GM12891 (cell line): ENCODE results near the gene SLC36A1.

ENCODE experiments used
- DNase-seq: peaks from one replicate; pipeline ENCODE4 v3.0.0; 2011; ENCODE audit warnings: low spot score; ENCODE audit not compliant: insufficient read length
- FAIRE-seq: peaks from 2 replicates; lab custom pipeline; 2011; peaks lifted over from hg19 to GRCh38; lab: Jason Lieb, UNC
- PAX5 ChIP-seq: IDR thresholded peaks from 2 replicates; pipeline ENCODE4 v1.6.1; 2011; ENCODE audit warnings: low read length, moderate library complexity, mild to moderate bottlenecking; ENCODE audit not compliant: insufficient read depth, severe bottlenecking
- POLR2A ChIP-seq: IDR thresholded peaks from 2 replicates; pipeline ENCODE4 v1.6.1; 2011; ENCODE audit warnings: low read depth, low read length, control low read depth
- POLR2AphosphoS5 ChIP-seq: IDR thresholded peaks from 2 replicates; pipeline ENCODE4 v1.6.1; 2011; ENCODE audit warnings: low read depth, low read length, control low read depth
- POU2F2 ChIP-seq: IDR thresholded peaks from 2 replicates; pipeline ENCODE4 v1.6.1; 2011; ENCODE audit warnings: low read depth, mild to moderate bottlenecking, control low read depth, low read length, moderate library complexity
- SPI1 ChIP-seq: IDR thresholded peaks from 2 replicates; pipeline ENCODE4 v1.6.1; 2011; ENCODE audit warnings: low read depth, low read length, control low read depth
- TAF1 ChIP-seq: IDR thresholded peaks from 2 replicates; pipeline ENCODE4 v1.6.1; 2011; ENCODE audit warnings: low read depth, low read length, control low read depth

The SLC36A1 gene

DNA sequence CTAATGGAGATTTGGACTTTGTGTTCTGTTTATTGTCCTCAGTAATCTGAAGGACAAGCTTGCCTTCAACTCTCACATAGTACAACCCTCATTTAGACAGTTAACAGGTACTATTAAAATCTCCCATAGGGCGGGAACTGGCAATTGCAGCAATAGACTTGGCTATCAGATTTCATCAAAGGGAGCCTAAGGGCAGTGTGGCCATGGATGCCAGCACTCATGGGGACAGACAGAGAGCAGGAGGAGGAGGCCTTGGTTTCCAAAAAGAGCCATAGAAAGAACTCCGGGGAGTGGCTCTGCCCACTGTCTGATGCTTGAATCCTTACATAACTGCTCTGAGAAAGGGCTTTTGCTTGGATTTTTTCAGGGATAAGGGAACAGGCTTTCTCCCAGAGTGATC, 6.8 kb downstream of the SLC36A1 start:
- DNase-seq, result no peak
- TF ChIP-seq POLR2AphosphoS5 (no peak), POLR2A (no peak), PAX5 (no peak), SPI1 (no peak), TAF1 (no peak), POU2F2 (no peak)
- FAIRE-seq, result no peak

DNA sequence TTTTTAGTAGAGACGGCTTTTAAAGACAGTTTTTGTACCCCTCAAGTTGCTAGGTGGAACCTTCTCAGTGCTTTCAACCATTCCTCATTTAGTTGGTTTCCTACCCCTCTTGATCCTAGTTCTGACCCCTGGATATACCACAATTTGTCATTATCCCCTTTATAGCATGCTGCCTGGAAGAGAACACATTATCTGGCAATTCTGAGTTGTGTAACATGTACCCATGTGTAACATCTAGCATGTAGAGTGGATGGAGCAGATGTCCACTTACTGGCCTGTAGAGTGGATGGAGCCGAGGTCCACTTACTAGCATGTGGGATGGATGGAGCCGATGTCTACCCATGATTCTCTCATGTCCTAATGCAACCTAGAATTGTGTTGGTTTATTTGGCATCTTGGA, 7.5 kb downstream of the SLC36A1 start:
- FAIRE-seq, result no peak
- DNase-seq, result no peak
- no peak for TF ChIP-seq POLR2AphosphoS5
- TF ChIP-seq PAX5, result no peak
- TF ChIP-seq SPI1, result no peak
- no peak for TF ChIP-seq TAF1
- no peak for TF ChIP-seq POLR2A
- no peak for TF ChIP-seq POU2F2

- no peak for DNase-seq
- no peak for FAIRE-seq
- TF ChIP-seq POU2F2 (no peak), PAX5 (no peak)
Observed at GRCh38 chr5:151456321-151456940, 9.0 kb downstream of the SLC36A1 start.

DNA sequence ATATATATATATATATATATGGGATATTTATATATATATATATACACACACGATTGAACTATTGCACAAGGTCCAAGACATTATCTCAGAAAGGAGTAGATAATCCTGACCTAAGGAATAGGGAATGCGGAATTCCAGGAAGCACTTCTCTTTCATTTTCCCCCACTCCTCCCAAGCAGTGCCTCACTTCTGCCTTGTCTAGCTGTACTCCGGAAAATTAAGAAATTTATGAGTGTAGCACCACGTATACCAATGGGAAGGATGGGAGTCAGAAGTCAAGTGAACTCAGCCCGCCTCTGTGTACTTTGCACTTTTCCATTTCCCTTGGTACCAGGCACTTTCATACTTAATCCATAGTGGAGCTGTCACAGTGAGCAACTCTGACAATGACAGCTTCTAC, 10.9 kb downstream of the SLC36A1 start:
- DNase-seq, result no peak
- FAIRE-seq, result no peak
- TF ChIP-seq POLR2A (no peak), POLR2AphosphoS5 (no peak), SPI1 (no peak), TAF1 (no peak), PAX5 (no peak), POU2F2 (no peak)

DNA sequence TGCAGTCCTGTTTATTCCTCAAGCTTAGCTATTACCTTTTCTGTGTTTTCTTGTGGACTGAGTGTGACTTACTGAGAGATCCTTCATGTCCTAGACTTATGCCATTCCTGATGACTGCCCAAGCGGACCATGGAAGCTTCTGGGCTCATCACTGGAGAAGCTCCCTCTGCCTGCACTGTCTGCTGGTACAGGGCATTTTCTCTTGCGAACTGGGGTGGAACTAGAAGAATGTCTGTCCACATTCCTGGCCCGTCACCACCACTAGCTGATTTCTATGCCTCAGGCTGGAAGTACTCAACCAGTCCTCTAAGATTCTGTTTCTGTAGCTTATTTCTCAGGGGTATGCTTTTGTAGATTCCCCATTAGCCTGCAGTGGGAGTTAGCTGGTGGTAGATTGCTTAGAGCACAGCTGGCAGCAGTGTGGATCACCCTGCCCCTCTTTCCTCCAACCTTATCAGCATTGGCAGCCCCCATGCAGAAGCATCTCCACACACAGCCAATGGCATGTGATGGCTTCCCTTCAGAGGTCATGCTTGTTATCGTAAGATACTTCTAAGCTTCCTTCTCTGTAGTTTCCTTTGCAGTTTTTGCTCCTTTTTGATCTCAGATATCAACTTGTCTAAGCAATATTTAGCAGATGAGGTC, 12.4 kb downstream of the SLC36A1 start:
- FAIRE-seq (no peak), DNase-seq (no peak)
- TF ChIP-seq TAF1 (no peak), POLR2A (no peak), POU2F2 (no peak), SPI1 (no peak), PAX5 (no peak), POLR2AphosphoS5 (no peak)

- FAIRE-seq (peak; percentile 92), DNase-seq (peak; percentile 41)
- TF ChIP-seq POU2F2, result 0 out of 2 replicates have a peak, but pooled peaks have one; percentile 20
- TF ChIP-seq POLR2AphosphoS5, result no peak
- TF ChIP-seq POLR2A, result no peak
- no peak for TF ChIP-seq TAF1
- TF ChIP-seq PAX5, result peak; percentile 59
- no peak for TF ChIP-seq SPI1
Observed at GRCh38 chr5:151461312-151461711, 13.9 kb downstream of the SLC36A1 start.

GRCh38 chr5:151463137-151464029, 16.0 kb downstream of the SLC36A1 start:
- TF ChIP-seq PAX5 (no peak), POLR2A (no peak)
- FAIRE-seq (no peak), DNase-seq (no peak)

- FAIRE-seq, result no peak
- no peak for DNase-seq
- TF ChIP-seq POU2F2 (no peak), POLR2A (no peak), TAF1 (no peak), POLR2AphosphoS5 (no peak), PAX5 (no peak), SPI1 (no peak)
Observed at GRCh38 chr5:151464101-151464500, 16.7 kb downstream of the SLC36A1 start.

DNA sequence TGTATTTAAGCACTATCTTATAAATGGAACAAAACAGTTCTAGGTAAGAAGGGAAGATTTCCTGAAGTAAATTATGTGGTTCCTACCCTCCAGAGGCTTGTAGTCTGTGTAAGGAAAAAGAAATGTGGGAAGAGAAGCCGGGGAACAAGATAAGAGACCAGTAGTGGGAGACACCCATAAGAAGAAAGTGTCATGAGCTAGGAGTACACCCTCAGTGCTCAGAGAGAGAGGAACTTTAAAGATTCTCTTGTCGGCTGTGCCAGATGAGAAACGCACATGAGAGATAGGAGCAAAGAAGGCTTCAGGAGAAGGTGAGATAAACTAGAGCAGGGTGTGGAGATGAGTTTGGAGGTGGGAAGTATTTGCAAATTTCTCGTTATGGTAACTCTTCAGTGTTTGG, 18.1 kb downstream of the SLC36A1 start:
- TF ChIP-seq POLR2AphosphoS5, result no peak
- no peak for TF ChIP-seq POLR2A
- no peak for TF ChIP-seq POU2F2
- TF ChIP-seq PAX5, result no peak
- no peak for TF ChIP-seq TAF1
- TF ChIP-seq SPI1, result no peak
- no peak for FAIRE-seq
- no peak for DNase-seq

DNA sequence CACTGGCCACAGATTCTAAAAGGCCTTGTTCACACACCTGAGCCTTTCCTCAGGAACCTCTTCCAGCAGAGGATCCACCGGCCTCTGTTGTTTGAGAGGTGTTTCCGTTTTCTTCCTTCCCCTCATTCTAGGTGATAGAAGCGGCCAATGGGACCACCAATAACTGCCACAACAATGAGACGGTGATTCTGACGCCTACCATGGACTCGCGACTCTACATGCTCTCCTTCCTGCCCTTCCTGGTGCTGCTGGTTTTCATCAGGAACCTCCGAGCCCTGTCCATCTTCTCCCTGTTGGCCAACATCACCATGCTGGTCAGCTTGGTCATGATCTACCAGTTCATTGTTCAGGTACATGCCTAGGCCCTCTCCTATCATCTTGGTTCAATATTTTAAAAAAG, 20.2 kb downstream of the SLC36A1 start:
- no peak for TF ChIP-seq POU2F2
- no peak for TF ChIP-seq POLR2AphosphoS5
- no peak for TF ChIP-seq SPI1
- no peak for TF ChIP-seq POLR2A
- TF ChIP-seq PAX5, result no peak
- no peak for TF ChIP-seq TAF1
- DNase-seq (no peak), FAIRE-seq (no peak)

DNA sequence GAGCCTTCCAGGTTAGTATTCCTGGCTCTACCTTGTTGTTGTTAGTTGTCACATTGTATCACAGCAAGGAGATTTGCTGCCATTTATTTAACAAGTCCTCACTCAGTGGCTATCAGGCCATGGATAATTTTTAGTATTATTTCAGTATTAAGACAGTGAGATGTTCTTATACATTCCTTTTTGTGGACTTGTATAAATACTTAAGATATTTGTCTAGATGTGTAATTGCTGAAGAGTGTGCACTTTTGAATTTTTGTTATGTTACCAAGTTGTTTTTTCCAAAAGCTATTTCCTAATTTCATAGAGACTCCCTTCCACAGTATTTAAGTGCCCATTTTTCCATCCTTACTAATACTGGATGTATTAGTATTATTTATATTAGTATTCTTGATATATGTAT, 22.0 kb downstream of the SLC36A1 start:
- FAIRE-seq (no peak), DNase-seq (no peak)
- TF ChIP-seq POU2F2 (no peak), POLR2AphosphoS5 (no peak), TAF1 (no peak), PAX5 (no peak), POLR2A (no peak)
